ENCODE measurements around the gene FBXW7. TPM values are rescaled to one million over a fixed set of nuclear protein-coding genes. Genes with fewer than 3 reads are reported as not detected.

FBXW7 gene
- total and polyA plus RNA-seq, 2 donors (not counting 1 experiment from before 2014, with no cell fraction given): 16.3 to 68.7 TPM

DNA sequence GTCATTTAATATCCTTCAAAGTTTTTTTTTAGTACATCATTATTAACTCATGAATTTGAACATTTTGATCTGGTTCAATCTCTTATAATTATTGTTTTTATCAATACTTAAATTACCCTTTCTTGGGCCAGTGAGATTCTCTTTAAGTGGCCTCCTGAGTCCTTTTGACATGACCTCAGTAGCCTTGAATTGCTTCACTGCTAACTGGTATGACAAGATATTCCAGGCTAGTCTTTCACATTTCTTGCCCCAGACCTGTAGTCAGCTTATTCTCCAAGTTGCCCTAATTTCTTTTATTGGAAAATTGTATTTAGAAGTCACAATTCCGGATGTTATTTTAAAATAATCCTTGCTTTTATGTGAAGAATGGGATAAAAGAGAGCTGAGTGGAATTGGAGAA, 35.4 kb upstream of the FBXW7 start:
- H3K4me3 ChIP-seq (replicated peaks in 1 of 4; ENCODE audit: control extremely low read depth in 1 of 4, insufficient read depth in 1 of 4, low read depth in 3 of 4, low read length in 4 of 4): no peak overlapping the region
- H3K27ac ChIP-seq (ENCODE audit: insufficient read depth, low read length): no peak overlapping the region
- no peak overlapping the region for H3K4me2 ChIP-seq (ENCODE audit: extremely low read depth, insufficient read depth, low read length)
- H3K27me3 ChIP-seq (ENCODE audit: control insufficient read depth, insufficient read depth, low read length): no peaks in the 10 kb centered on the region
- H3K9ac ChIP-seq (ENCODE audit: insufficient read depth, low read length): no peak overlapping the region
- no peaks in the 10 kb centered on the region for H3K4me1 ChIP-seq (ENCODE audit: control insufficient read depth, extremely low read depth, insufficient read depth, low read length)
- no peaks in the 10 kb centered on the region for H4K20me1 ChIP-seq (ENCODE audit: control insufficient read depth, extremely low read depth, insufficient read depth, low read length)
- no peaks in the 10 kb centered on the region for H3K79me2 ChIP-seq (ENCODE audit: control insufficient read depth, insufficient read depth, low read length)
- no peak overlapping the region for H2AFZ ChIP-seq (ENCODE audit: low read length)
- H3K9me3 ChIP-seq (ENCODE audit: control insufficient read depth, insufficient read depth, low read depth, low read length): no peaks in the 10 kb centered on the region
- TF ChIP-seq, protein P1, sequence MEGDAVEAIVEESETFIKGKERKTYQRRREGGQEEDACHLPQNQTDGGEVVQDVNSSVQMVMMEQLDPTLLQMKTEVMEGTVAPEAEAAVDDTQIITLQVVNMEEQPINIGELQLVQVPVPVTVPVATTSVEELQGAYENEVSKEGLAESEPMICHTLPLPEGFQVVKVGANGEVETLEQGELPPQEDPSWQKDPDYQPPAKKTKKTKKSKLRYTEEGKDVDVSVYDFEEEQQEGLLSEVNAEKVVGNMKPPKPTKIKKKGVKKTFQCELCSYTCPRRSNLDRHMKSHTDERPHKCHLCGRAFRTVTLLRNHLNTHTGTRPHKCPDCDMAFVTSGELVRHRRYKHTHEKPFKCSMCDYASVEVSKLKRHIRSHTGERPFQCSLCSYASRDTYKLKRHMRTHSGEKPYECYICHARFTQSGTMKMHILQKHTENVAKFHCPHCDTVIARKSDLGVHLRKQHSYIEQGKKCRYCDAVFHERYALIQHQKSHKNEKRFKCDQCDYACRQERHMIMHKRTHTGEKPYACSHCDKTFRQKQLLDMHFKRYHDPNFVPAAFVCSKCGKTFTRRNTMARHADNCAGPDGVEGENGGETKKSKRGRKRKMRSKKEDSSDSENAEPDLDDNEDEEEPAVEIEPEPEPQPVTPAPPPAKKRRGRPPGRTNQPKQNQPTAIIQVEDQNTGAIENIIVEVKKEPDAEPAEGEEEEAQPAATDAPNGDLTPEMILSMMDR (conservative IDR thresholded peaks at IDR 0.05 in 1 of 2, IDR thresholded peaks at IDR 0.05 in 1 of 2; ENCODE audit: low read depth in 1 of 2, low read length in 2 of 2): no peak
- TF ChIP-seq EZH2 (IDR thresholded peaks at IDR 0.05; ENCODE audit: low read length, missing control alignments): no peak
- no peak for DNase-seq (ENCODE audit: low read depth in 2 of 2)
- no peaks in the 10 kb centered on the region for H3K36me3 ChIP-seq (ENCODE audit: control insufficient read depth, insufficient read depth, low read length)

DNA sequence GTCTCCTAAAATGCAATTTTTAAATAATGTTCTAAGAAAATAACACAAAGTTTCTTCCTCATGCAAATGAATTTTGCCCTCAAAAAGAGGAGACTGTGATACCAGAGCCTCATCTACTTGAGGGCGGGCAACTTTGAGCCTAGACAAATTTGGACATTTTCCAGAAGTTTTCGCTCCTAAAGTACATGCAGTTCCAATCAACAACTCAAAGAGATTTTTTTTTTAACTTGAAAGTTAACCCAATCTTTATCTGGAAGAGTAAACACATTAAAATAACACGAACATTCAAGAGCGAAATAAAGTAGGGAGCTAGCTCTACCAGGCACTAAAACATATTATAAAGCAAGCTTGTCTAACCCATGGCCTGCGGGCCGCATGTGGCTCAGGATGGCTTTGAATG, 29.4 kb upstream of the FBXW7 start:
- Histone ChIP-seq H3K27me3 (ENCODE audit: control insufficient read depth, insufficient read depth, low read length) (no peaks in the 10 kb centered on the region), H3K9ac (ENCODE audit: insufficient read depth, low read length) (no peak overlapping the region), H3K4me3 (replicated peaks in 1 of 4; ENCODE audit: control extremely low read depth in 1 of 4, insufficient read depth in 1 of 4, low read depth in 3 of 4, low read length in 4 of 4) (no peak overlapping the region), H3K36me3 (ENCODE audit: control insufficient read depth, insufficient read depth, low read length) (no peaks in the 10 kb centered on the region), H4K20me1 (ENCODE audit: control insufficient read depth, extremely low read depth, insufficient read depth, low read length) (no peaks in the 10 kb centered on the region), H3K79me2 (ENCODE audit: control insufficient read depth, insufficient read depth, low read length) (no peaks in the 10 kb centered on the region), H2AFZ (ENCODE audit: low read length) (no peak overlapping the region), H3K4me1 (ENCODE audit: control insufficient read depth, extremely low read depth, insufficient read depth, low read length) (no peaks in the 10 kb centered on the region), H3K4me2 (ENCODE audit: extremely low read depth, insufficient read depth, low read length) (no peak overlapping the region), H3K9me3 (ENCODE audit: control insufficient read depth, insufficient read depth, low read depth, low read length) (no peaks in the 10 kb centered on the region), H3K27ac (ENCODE audit: insufficient read depth, low read length) (no peak overlapping the region)
- DNase-seq (ENCODE audit: low read depth in 2 of 2): no peak
- no peak for TF ChIP-seq EZH2 (IDR thresholded peaks at IDR 0.05; ENCODE audit: low read length, missing control alignments)
- TF ChIP-seq, protein P1 (conservative IDR thresholded peaks at IDR 0.05 in 1 of 2, IDR thresholded peaks at IDR 0.05 in 1 of 2; ENCODE audit: low read depth in 1 of 2, low read length in 2 of 2): no peak

DNA sequence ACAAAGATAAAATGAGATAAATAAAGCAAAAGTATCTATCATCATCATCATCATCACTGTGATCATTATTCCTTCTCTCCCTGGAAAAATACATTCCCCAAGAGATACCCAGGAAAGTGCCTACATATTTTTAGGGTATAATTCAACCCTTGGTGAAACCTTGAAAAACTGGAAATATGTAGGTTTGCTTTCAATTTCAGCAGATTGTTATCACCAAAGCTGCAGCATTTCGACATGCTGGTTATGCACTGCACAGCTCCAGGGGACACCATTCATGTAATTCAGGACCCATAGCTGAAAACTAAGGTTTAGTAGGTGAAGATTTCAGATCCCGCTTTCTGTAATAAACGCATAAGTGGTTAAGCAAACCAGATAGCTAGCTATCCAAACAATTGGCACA, 28.4 kb upstream of the FBXW7 start:
- Histone ChIP-seq H2AFZ (ENCODE audit: low read length) (no peak overlapping the region), H3K4me2 (ENCODE audit: extremely low read depth, insufficient read depth, low read length) (no peak overlapping the region), H4K20me1 (ENCODE audit: control insufficient read depth, extremely low read depth, insufficient read depth, low read length) (no peaks in the 10 kb centered on the region), H3K79me2 (ENCODE audit: control insufficient read depth, insufficient read depth, low read length) (no peaks in the 10 kb centered on the region), H3K9ac (ENCODE audit: insufficient read depth, low read length) (no peak overlapping the region), H3K27me3 (ENCODE audit: control insufficient read depth, insufficient read depth, low read length) (no peaks in the 10 kb centered on the region), H3K36me3 (ENCODE audit: control insufficient read depth, insufficient read depth, low read length) (no peaks in the 10 kb centered on the region), H3K4me1 (ENCODE audit: control insufficient read depth, extremely low read depth, insufficient read depth, low read length) (no peaks in the 10 kb centered on the region), H3K4me3 (replicated peaks in 1 of 4; ENCODE audit: control extremely low read depth in 1 of 4, insufficient read depth in 1 of 4, low read depth in 3 of 4, low read length in 4 of 4) (no peak overlapping the region), H3K9me3 (ENCODE audit: control insufficient read depth, insufficient read depth, low read depth, low read length) (no peaks in the 10 kb centered on the region), H3K27ac (ENCODE audit: insufficient read depth, low read length) (no peak overlapping the region)
- TF ChIP-seq, protein P1 (conservative IDR thresholded peaks at IDR 0.05 in 1 of 2, IDR thresholded peaks at IDR 0.05 in 1 of 2; ENCODE audit: low read depth in 1 of 2, low read length in 2 of 2): no peak
- no peak for TF ChIP-seq EZH2 (IDR thresholded peaks at IDR 0.05; ENCODE audit: low read length, missing control alignments)
- no peak for DNase-seq (ENCODE audit: low read depth in 2 of 2)
